Neural cell (in vitro differentiated cells): Measurements from ENCODE around the gene ZNF764. TPM values are rescaled to one million over a fixed set of nuclear protein-coding genes. Genes with fewer than 3 reads are reported as not detected.

ENCODE experiments used
- H2AFZ ChIP-seq: fragments of 200-600, 300-800 bp; sonication (generic), shearing (Covaris generic); 2 replicates; pipeline ENCODE4 v1.6.0; 2014; ENCODE audit warnings: low read depth, mild to moderate bottlenecking, antibody characterized with exemption, low read length, moderate library complexity
- H3F3A ChIP-seq: fragments of 200-600 bp; shearing (Covaris generic); 2 replicates; pipeline ENCODE4 v1.6.1; 2016; ENCODE audit warnings: mild to moderate bottlenecking, moderate library complexity, mixed read lengths, antibody characterized with exemption, low read length; ENCODE audit not compliant: insufficient read depth, poor library complexity, severe bottlenecking
- H3K27ac ChIP-seq: fragments of 200-600, 300-800 bp; sonication (generic), shearing (Covaris generic); 2 replicates; pipeline ENCODE4 v1.5.1; 2014; ENCODE audit warnings: mild to moderate bottlenecking, low read length, moderate library complexity
- H3K27me3 ChIP-seq: fragments of 300-800, 200-600 bp; sonication (generic), shearing (Covaris generic); 2 replicates; pipeline ENCODE4 v1.6.0; 2014; ENCODE audit warnings: mild to moderate bottlenecking, low read depth, low read length, moderate library complexity; ENCODE audit not compliant: insufficient read depth
- H3K36me3 ChIP-seq: fragments of 300-800, 200-600 bp; sonication (generic), shearing (Covaris generic); 2 replicates; pipeline ENCODE4 v1.5.1; 2014; ENCODE audit warnings: mild to moderate bottlenecking, antibody characterized with exemption, low read length, moderate library complexity; ENCODE audit not compliant: insufficient read depth
- H3K4me2 ChIP-seq: fragments of 300-800, 200-600 bp; sonication (generic), shearing (Covaris generic); 2 replicates; pipeline ENCODE4 v1.6.0; 2014; ENCODE audit warnings: mild to moderate bottlenecking, low read length
- H3K4me3 ChIP-seq: fragments of 300-800, 200-600 bp; sonication (generic), shearing (Covaris generic); 2 replicates; pipeline ENCODE4 v1.5.1; 2014; ENCODE audit warnings: mild to moderate bottlenecking, low read length, moderate library complexity
- H3K79me2 ChIP-seq: fragments of 200-600 bp; shearing (Covaris generic); replicated peaks from 2 replicates; pipeline ENCODE4 v1.6.0; 2014; ENCODE audit warnings: mild to moderate bottlenecking, low read length, moderate library complexity; ENCODE audit not compliant: insufficient read depth
- H3K9ac ChIP-seq: fragments of 300-800, 200-600 bp; sonication (generic), shearing (Covaris generic); 2 replicates; pipeline ENCODE4 v1.6.1; 2016; ENCODE audit warnings: mild to moderate bottlenecking, low read length, mixed read lengths
- H3K9me2 ChIP-seq: fragments of 200-600 bp; shearing (Covaris generic); 2 replicates; pipeline ENCODE4 v1.6.1; 2016; ENCODE audit warnings: mild to moderate bottlenecking, low read length, mixed read lengths; ENCODE audit not compliant: insufficient read depth
- H3K9me3 ChIP-seq: fragments of 200-600, 300-800 bp; sonication (generic), shearing (Covaris generic); 2 replicates; pipeline ENCODE4 v1.6.1; 2016; ENCODE audit warnings: mild to moderate bottlenecking, mixed run types, low read length, moderate library complexity, mixed read lengths
- H4K20me1 ChIP-seq: fragments of 200-600 bp; shearing (Covaris generic); 2 replicates; pipeline ENCODE4 v1.6.1; 2016; ENCODE audit warnings: mild to moderate bottlenecking, mixed run types; ENCODE audit not compliant: insufficient read depth
- EP300 ChIP-seq: fragments of 450-650 bp; conservative IDR thresholded peaks from 2 replicates; pipeline ENCODE4 v1.6.1; 2014; ENCODE audit warnings: antibody characterized with exemption, mild to moderate bottlenecking, moderate library complexity; ENCODE audit not compliant: poor library complexity, severe bottlenecking
- EZH2 ChIP-seq: fragments of 200-600, 300-800 bp; shearing (Covaris generic), sonication (generic); IDR thresholded peaks from 2 replicates; pipeline ENCODE4 v1.6.1; 2014; ENCODE audit warnings: antibody characterized with exemption, low read length, borderline replicate concordance, mild to moderate bottlenecking; ENCODE audit not compliant: insufficient read depth, poor library complexity, severe bottlenecking
- MXI1 ChIP-seq: fragments of 450-650 bp; conservative IDR thresholded peaks from 2 replicates; pipeline ENCODE4 v1.6.1; 2014; ENCODE audit warnings: antibody characterized with exemption, mild to moderate bottlenecking; ENCODE audit not compliant: poor library complexity, severe bottlenecking
- POLR2AphosphoS5 ChIP-seq: IDR thresholded peaks from 2 replicates; pipeline ENCODE4 v1.6.1; 2012
- RAD21 ChIP-seq: fragments of 450-650 bp; conservative IDR thresholded peaks from 2 replicates; pipeline ENCODE4 v1.6.1; 2014; ENCODE audit warnings: antibody characterized with exemption, mild to moderate bottlenecking, moderate library complexity
- SMC3 ChIP-seq: fragments of 450-650 bp; conservative IDR thresholded peaks from 2 replicates; pipeline ENCODE4 v1.6.1; 2014; ENCODE audit warnings: antibody characterized with exemption, mild to moderate bottlenecking, moderate library complexity; ENCODE audit not compliant: poor library complexity
- TAF1 ChIP-seq: IDR thresholded peaks from 2 replicates; pipeline ENCODE4 v1.6.1; 2012; ENCODE audit warnings: low read depth
- polyA plus RNA-seq: library from polyadenylated mRNA; depleted of rRNA; stranded (reverse); fragments of >200 nt; gene quantifications from 2 replicates; pipeline ENCODE4 v1.2.3, GENCODE V29; 2014
- TF ChIP-seq, protein P1 (sequence below): IDR thresholded peaks from 2 replicates; pipeline ENCODE4 v1.6.1; 2012; ENCODE audit warnings: borderline replicate concordance
- TF ChIP-seq, protein P2 (sequence below): fragments of 450-650 bp; IDR thresholded peaks from 2 replicates; pipeline ENCODE4 v1.5.1; 2014; ENCODE audit warnings: antibody characterized with exemption, mild to moderate bottlenecking, moderate library complexity; ENCODE audit not compliant: poor library complexity, severe bottlenecking

The ZNF764 gene
- polyA plus RNA-seq, 1 donor from 2014 or later: 10.5 TPM

DNA sequence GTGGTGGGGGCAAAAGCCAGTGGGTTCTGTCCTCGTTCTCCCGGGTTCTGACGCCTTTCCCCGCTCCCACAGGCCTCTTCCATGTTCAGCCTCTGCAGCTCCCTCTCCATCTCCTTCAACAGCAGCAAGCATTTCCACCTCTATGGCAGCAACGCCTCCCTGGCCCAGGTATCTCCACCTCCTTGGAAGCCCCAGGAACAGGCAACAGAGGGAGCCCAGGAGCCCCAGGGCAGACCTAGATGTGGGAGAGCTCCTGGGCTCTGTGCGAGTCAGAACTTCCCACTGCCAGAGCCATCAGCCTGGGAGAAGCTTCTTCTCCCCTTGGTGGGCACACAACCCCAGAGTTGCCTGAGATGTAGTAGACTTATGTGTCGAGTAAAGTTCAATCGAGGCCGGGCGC lies 39.6 kb downstream of the ZNF764 start:
- no peaks in the 10 kb centered on the region for H3K36me3 ChIP-seq
- no peak overlapping the region for H3K4me2 ChIP-seq
- no peaks in the 10 kb centered on the region for H3K9me2 ChIP-seq
- H3K27me3 ChIP-seq: no peaks in the 10 kb centered on the region
- H3K9ac ChIP-seq: no peak overlapping the region
- H3F3A ChIP-seq: no peaks in the 10 kb centered on the region
- H3K27ac ChIP-seq: no peak overlapping the region
- H3K9me3 ChIP-seq: no peaks in the 10 kb centered on the region
- H3K4me3 ChIP-seq: no peak overlapping the region
- no peak for TF ChIP-seq SMC3
- no peak for TF ChIP-seq EZH2
- TF ChIP-seq RAD21: no peak
- TF ChIP-seq POLR2AphosphoS5: no peak
- no peak for TF ChIP-seq TAF1
- TF ChIP-seq, protein P1, sequence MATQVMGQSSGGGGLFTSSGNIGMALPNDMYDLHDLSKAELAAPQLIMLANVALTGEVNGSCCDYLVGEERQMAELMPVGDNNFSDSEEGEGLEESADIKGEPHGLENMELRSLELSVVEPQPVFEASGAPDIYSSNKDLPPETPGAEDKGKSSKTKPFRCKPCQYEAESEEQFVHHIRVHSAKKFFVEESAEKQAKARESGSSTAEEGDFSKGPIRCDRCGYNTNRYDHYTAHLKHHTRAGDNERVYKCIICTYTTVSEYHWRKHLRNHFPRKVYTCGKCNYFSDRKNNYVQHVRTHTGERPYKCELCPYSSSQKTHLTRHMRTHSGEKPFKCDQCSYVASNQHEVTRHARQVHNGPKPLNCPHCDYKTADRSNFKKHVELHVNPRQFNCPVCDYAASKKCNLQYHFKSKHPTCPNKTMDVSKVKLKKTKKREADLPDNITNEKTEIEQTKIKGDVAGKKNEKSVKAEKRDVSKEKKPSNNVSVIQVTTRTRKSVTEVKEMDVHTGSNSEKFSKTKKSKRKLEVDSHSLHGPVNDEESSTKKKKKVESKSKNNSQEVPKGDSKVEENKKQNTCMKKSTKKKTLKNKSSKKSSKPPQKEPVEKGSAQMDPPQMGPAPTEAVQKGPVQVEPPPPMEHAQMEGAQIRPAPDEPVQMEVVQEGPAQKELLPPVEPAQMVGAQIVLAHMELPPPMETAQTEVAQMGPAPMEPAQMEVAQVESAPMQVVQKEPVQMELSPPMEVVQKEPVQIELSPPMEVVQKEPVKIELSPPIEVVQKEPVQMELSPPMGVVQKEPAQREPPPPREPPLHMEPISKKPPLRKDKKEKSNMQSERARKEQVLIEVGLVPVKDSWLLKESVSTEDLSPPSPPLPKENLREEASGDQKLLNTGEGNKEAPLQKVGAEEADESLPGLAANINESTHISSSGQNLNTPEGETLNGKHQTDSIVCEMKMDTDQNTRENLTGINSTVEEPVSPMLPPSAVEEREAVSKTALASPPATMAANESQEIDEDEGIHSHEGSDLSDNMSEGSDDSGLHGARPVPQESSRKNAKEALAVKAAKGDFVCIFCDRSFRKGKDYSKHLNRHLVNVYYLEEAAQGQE: no peak
- no peak for TF ChIP-seq EP300
- TF ChIP-seq, protein P2, sequence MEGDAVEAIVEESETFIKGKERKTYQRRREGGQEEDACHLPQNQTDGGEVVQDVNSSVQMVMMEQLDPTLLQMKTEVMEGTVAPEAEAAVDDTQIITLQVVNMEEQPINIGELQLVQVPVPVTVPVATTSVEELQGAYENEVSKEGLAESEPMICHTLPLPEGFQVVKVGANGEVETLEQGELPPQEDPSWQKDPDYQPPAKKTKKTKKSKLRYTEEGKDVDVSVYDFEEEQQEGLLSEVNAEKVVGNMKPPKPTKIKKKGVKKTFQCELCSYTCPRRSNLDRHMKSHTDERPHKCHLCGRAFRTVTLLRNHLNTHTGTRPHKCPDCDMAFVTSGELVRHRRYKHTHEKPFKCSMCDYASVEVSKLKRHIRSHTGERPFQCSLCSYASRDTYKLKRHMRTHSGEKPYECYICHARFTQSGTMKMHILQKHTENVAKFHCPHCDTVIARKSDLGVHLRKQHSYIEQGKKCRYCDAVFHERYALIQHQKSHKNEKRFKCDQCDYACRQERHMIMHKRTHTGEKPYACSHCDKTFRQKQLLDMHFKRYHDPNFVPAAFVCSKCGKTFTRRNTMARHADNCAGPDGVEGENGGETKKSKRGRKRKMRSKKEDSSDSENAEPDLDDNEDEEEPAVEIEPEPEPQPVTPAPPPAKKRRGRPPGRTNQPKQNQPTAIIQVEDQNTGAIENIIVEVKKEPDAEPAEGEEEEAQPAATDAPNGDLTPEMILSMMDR: no peak
- no peak for TF ChIP-seq MXI1
- H2AFZ ChIP-seq: no peak overlapping the region
- H4K20me1 ChIP-seq: no peaks in the 10 kb centered on the region
- H3K79me2 ChIP-seq: no peaks in the 10 kb centered on the region

DNA sequence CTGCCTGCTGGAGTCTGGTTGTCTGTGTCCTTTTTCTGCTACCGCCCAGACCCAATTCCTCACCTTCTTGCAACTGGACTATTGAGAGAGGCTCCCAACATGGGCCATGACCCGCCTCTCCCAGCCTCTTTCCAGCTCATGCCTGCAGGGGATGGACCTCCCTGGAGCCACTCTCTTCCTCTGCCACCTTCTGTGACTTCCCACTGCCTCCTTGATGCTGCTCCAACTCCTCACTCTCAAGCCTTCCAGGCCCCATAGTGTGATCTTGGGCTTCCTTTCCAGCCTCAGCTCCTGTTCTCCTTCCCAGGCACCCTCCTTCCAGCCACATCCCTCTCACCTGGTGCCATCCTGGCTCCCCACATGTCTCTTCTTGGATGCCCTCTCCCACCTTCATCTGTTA lies 42.9 kb downstream of the ZNF764 start:
- no peak overlapping the region for H3K4me3 ChIP-seq
- H3K27me3 ChIP-seq: no peaks in the 10 kb centered on the region
- H3K27ac ChIP-seq: no peak overlapping the region
- H3K79me2 ChIP-seq: no peaks in the 10 kb centered on the region
- no peaks in the 10 kb centered on the region for H3K36me3 ChIP-seq
- no peaks in the 10 kb centered on the region for H3F3A ChIP-seq
- H3K4me2 ChIP-seq: no peak overlapping the region
- no peaks in the 10 kb centered on the region for H4K20me1 ChIP-seq
- TF ChIP-seq MXI1: no peak
- no peak for TF ChIP-seq RAD21
- no peak for TF ChIP-seq POLR2AphosphoS5
- no peak for TF ChIP-seq SMC3
- TF ChIP-seq, protein P1: no peak
- no peak for TF ChIP-seq TAF1
- TF ChIP-seq, protein P2: no peak
- TF ChIP-seq EP300: no peak
- no peak for TF ChIP-seq EZH2
- H2AFZ ChIP-seq: no peak overlapping the region
- H3K9me3 ChIP-seq: no peaks in the 10 kb centered on the region
- H3K9ac ChIP-seq: no peak overlapping the region
- H3K9me2 ChIP-seq: no peaks in the 10 kb centered on the region
